Activated CD8-positive, alpha-beta memory T cell treated with anti-CD3 and anti-CD28 coated beads for 36 hours (primary cell): Measurements from ENCODE around the gene UBE2E1. TPM values are rescaled to one million over a fixed set of nuclear protein-coding genes. Genes with fewer than 3 reads are reported as not detected.

Experiments used
- CTCF ChIA-PET: fragments of 350-600 bp; sonication (Branson Sonifier 250); formaldehyde crosslinking; loops from one replicate; lab custom pipeline; 2021; ENCODE audit warnings: antibody characterized with exemption; lab: Charles Lee
- POLR2A ChIA-PET: fragments of 350-600 bp; sonication (Branson Sonifier 250); formaldehyde crosslinking; loops from one replicate; lab custom pipeline; 2021; ENCODE audit warnings: antibody characterized with exemption; lab: Charles Lee
- total RNA-seq, 2 experiments: library from RNA; stranded (reverse); gene quantifications; one replicate each; pipeline ENCODE4 v1.2.3, GENCODE V29; 2021

Gene UBE2E1
- total RNA-seq, 2 experiments from 2014 or later: 58.8 to 61.3 TPM

GRCh38 chr3:23921052-23921511 is 115.3 kb downstream of the UBE2E1 start:
- ChIA-PET POLR2A (interaction anchor here (0.7 kb wide), 1 partner anchor 33 kb away, joined by 3 read pairs; no protein-coding TSS in a partner anchor), CTCF (no interaction called here)

GRCh38 chr3:23923786-23924185 is 118.0 kb downstream of the UBE2E1 start:
- CTCF ChIA-PET: no interaction called here

GRCh38 chr3:23926246-23926645 is 120.5 kb downstream of the UBE2E1 start:
- CTCF ChIA-PET: no interaction called here

More at GRCh38 chr3:23923786-23924185, 118.0 kb downstream of the UBE2E1 start:
- POLR2A ChIA-PET: no interaction called here

GRCh38 chr3:23926736-23927135 is 121.0 kb downstream of the UBE2E1 start:
- ChIA-PET POLR2A (interaction anchor here (0.7 kb wide), 1 partner anchor 9 kb away, joined by 3 read pairs; no protein-coding TSS in a partner anchor), CTCF (no interaction called here)

More at GRCh38 chr3:23926246-23926645, 120.5 kb downstream of the UBE2E1 start:
- POLR2A ChIA-PET: interaction anchor here (0.7 kb wide), 1 partner anchor 9 kb away, joined by 3 read pairs; no protein-coding TSS in a partner anchor

GRCh38 chr3:23928524-23928923 is 122.8 kb downstream of the UBE2E1 start:
- ChIA-PET POLR2A (interaction anchor here (1.7 kb wide), 1 partner anchor 11 kb away, joined by 6 read pairs; the partner anchor contains the start of genes NKIRAS1 and RPL15), CTCF (no interaction called here)

- POLR2A ChIA-PET: no interaction called here
- CTCF ChIA-PET: no interaction called here
These were observed 125.8 kb downstream of the UBE2E1 start for GRCh38 chr3:23931597-23931996.

- ChIA-PET CTCF (no interaction called here), POLR2A (no interaction called here)
These were observed 126.8 kb downstream of the UBE2E1 start for GRCh38 chr3:23932571-23932970.

GRCh38 chr3:23934253-23934652 is 128.5 kb downstream of the UBE2E1 start:
- POLR2A ChIA-PET: no interaction called here
- CTCF ChIA-PET: no interaction called here

- ChIA-PET CTCF (no interaction called here), POLR2A (no interaction called here)
These were observed 131.5 kb downstream of the UBE2E1 start for GRCh38 chr3:23937296-23937695.

GRCh38 chr3:23938688-23939087 is 132.9 kb downstream of the UBE2E1 start:
- ChIA-PET CTCF (no interaction called here), POLR2A (no interaction called here)

GRCh38 chr3:23940775-23941174 is 135.0 kb downstream of the UBE2E1 start:
- CTCF ChIA-PET: no interaction called here
- POLR2A ChIA-PET: no interaction called here

Other genes with a start within 250 kb of the UBE2E1 start
- 1 to 10 TPM; 6.1 to 6.2 TPM for gene NKIRAS1, start 111.0 kb downstream of the UBE2E1 start, total RNA-seq
- 1,000 to 10,000 TPM; 2,264 to 2,317 TPM for gene RPL15, start 111.2 kb downstream of the UBE2E1 start, total RNA-seq
- 1 to 10 TPM; 4.1 to 4.2 TPM for gene NR1D2, start 139.3 kb downstream of the UBE2E1 start, total RNA-seq